HCT116 (cell line): ENCODE data around the gene TMEM109. TPM values are rescaled to one million over a fixed set of nuclear protein-coding genes. Genes with fewer than 3 reads are reported as not detected.

Experiments used
- ATAC-seq: fragments of 200-7000 bp; cut with Tn5 transposase; 2 replicates; pipeline ENCODE4 v1.9.1; 2020; ENCODE audit warnings: mild to moderate bottlenecking, moderate library complexity
- BruUV-seq: library from RNA; stranded (reverse); fragments of 400-500 nt; replicated peaks from 2 replicates; lab custom pipeline; 2021; lab: Mats Ljungman, UMichigan
- CTCF ChIA-PET: fragments of 300-600 bp; sonication (Branson Sonifier 250); formaldehyde crosslinking; loops from one replicate; lab custom pipeline; 2021; ENCODE audit warnings: antibody characterized with exemption; lab: Charles Lee
- POLR2A ChIA-PET: fragments of 300-600, 350-600 bp; sonication (Branson Sonifier 250); formaldehyde crosslinking; loops from one replicate; lab custom pipeline; 2021; ENCODE audit warnings: antibody characterized with exemption; lab: Charles Lee
- RAD21 ChIA-PET, 2 experiments: fragments of 300-600 bp; sonication (Branson Sonifier 250); formaldehyde crosslinking; loops; one replicate each; lab custom pipeline; 2023; ENCODE audit warnings: low total read pairs in 2 of 2; ENCODE audit not compliant: uncharacterized antibody in 2 of 2, unreplicated experiment in 2 of 2, low non-redundant PET in 1 of 2; lab: Charles Lee
- DNase-seq: peaks from one replicate; pipeline ENCODE4 v3.0.0-alpha.2; 2010; ENCODE audit warnings: low read depth, low spot score
- H2AFZ ChIP-seq: fragments of 200-600 bp; shearing (Covaris generic), sonication (generic); 2 replicates; pipeline ENCODE4 v1.6.1; 2017; ENCODE audit warnings: low read depth, mixed run types, mixed read lengths, antibody characterized with exemption, low read length; ENCODE audit not compliant: poor library complexity, severe bottlenecking
- H3K27ac ChIP-seq: 2 replicates; pipeline ENCODE4 v1.5.1; 2012; ENCODE audit warnings: low read depth, low read length
- H3K27me3 ChIP-seq: fragments of 200-600 bp; sonication (generic); 2 replicates; pipeline ENCODE4 v1.6.1; 2016; ENCODE audit warnings: mixed run types, low read length, mixed read lengths; ENCODE audit not compliant: insufficient read depth
- H3K36me3 ChIP-seq, 2 experiments: fragments of 200-500 bp in 1 of 2; fragments of 200-600 bp in 1 of 2; sonication (Bioruptor generic) in 1 of 2; sonication (generic) in 1 of 2; 2 replicates each; pipeline versions ENCODE4 v1.5.1 to v1.6.1; 2014 to 2016; ENCODE audit warnings: low read length in 2 of 2, inconsistent platforms in 1 of 2, mixed read lengths in 1 of 2, mixed run types in 1 of 2; ENCODE audit not compliant: insufficient read depth in 2 of 2, control insufficient read depth in 1 of 2
- H3K4me1 ChIP-seq, 2 experiments: fragments of 200-600 bp in 1 of 2; sonication (generic) in 1 of 2; 2 replicates each; pipeline versions ENCODE4 v1.5.1 to v1.6.1; 2012 to 2017; ENCODE audit warnings: low read length in 2 of 2, inconsistent platforms in 1 of 2, mild to moderate bottlenecking in 1 of 2, mixed read lengths in 1 of 2, mixed run types in 1 of 2, moderate library complexity in 1 of 2; ENCODE audit not compliant: insufficient read depth in 2 of 2, control insufficient read depth in 1 of 2
- H3K4me2 ChIP-seq: fragments of 200-600 bp; sonication (generic); 2 replicates; pipeline ENCODE4 v1.6.1; 2017; ENCODE audit warnings: mixed run types, low read length, mixed read lengths
- H3K4me3 ChIP-seq, 2 experiments: fragments of 200-600 bp in 1 of 2; sonication (generic) in 1 of 2; replicated peaks in 1 of 2; 2 replicates each; pipeline ENCODE4 v1.5.1; 2011 to 2016; ENCODE audit warnings: low read length in 2 of 2, control low read depth in 1 of 2, low read depth in 1 of 2, mild to moderate bottlenecking in 1 of 2, mixed read lengths in 1 of 2, mixed run types in 1 of 2
- H3K79me2 ChIP-seq: fragments of 200-600 bp; sonication (generic); 2 replicates; pipeline ENCODE4 v1.6.1; 2017; ENCODE audit warnings: mild to moderate bottlenecking, mixed run types, low read length, moderate library complexity, mixed read lengths; ENCODE audit not compliant: insufficient read depth
- H3K9ac ChIP-seq: fragments of 200-600 bp; sonication (generic); 2 replicates; pipeline ENCODE4 v1.6.1; 2016; ENCODE audit warnings: low read length, mixed read lengths
- H3K9me2 ChIP-seq: fragments of 200-600 bp; sonication (generic), shearing (Covaris generic); 2 replicates; pipeline ENCODE4 v1.6.1; 2017; ENCODE audit warnings: mixed run types, mild to moderate bottlenecking, moderate library complexity; ENCODE audit not compliant: insufficient read depth
- H3K9me3 ChIP-seq, 2 experiments: fragments of 200-500 bp in 1 of 2; fragments of 200-600 bp in 1 of 2; sonication (Bioruptor generic) in 1 of 2; sonication (generic) in 1 of 2; 2 replicates each; pipeline ENCODE4 v1.6.1; 2014 to 2017; ENCODE audit warnings: low read length in 2 of 2, mixed read lengths in 2 of 2, inconsistent platforms in 1 of 2, low read depth in 1 of 2, mild to moderate bottlenecking in 1 of 2, mixed run types in 1 of 2, moderate library complexity in 1 of 2; ENCODE audit not compliant: control insufficient read depth in 1 of 2, insufficient read depth in 1 of 2
- H4K20me1 ChIP-seq: fragments of 200-600 bp; sonication (generic), shearing (Covaris generic); 2 replicates; pipeline ENCODE4 v1.6.1; 2017; ENCODE audit warnings: mixed run types, mild to moderate bottlenecking, moderate library complexity; ENCODE audit not compliant: insufficient read depth
- CBX3 ChIP-seq: IDR thresholded peaks from 2 replicates; pipeline ENCODE4 v1.6.1; 2012; ENCODE audit warnings: low read depth
- ELF1 ChIP-seq: IDR thresholded peaks from 2 replicates; pipeline ENCODE4 v1.6.1; 2012; ENCODE audit warnings: low read depth, borderline replicate concordance
- intact Hi-C: fragments of 100-400 bp; cut with micrococcal nuclease; formaldehyde crosslinking; loops from 2 replicates; pipeline ENCODE4 v1.10.0; 2022
- total RNA-seq: library from RNA; stranded (reverse); gene quantifications from one replicate; pipeline ENCODE4 v1.2.1, GENCODE V29; 2021; ENCODE audit not compliant: unreplicated experiment
- TF ChIP-seq, protein P1 (sequence below): IDR thresholded peaks from 2 replicates; pipeline ENCODE4 v1.6.1; 2012
- TF ChIP-seq, protein P2 (sequence below): IDR thresholded peaks from 2 replicates; pipeline ENCODE4 v1.6.1; 2011; ENCODE audit warnings: mild to moderate bottlenecking, low read length, moderate library complexity; ENCODE audit not compliant: insufficient replicate concordance; ENCODE audit errors: extremely low read depth
- TF ChIP-seq, protein P3 (sequence below): IDR thresholded peaks from 2 replicates; pipeline ENCODE4 v1.6.1; 2012

TMEM109 gene
- total RNA-seq, 1 experiment from 2014 or later = 44.4 TPM

DNA sequence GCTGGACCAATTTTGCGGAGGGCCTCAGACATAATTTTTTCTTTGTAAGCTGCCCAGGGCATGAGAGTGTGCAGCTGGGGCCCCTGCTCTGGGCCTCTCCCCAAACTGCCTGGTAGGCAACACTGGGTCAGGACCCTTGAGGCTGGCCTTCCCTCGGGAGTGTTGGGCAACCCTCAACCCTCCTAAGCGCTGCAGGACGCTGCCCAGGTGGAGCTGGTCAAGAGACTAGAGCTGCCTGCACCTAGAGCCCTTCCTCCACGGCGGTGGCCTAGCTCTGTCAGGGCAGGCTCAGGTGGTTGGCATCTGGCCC lies 9.8 kb downstream of the TMEM109 start:
- Histone ChIP-seq H3K4me3 (peak overlapping the region; percentile 74 to 75), H3K4me1 (peaks cover 23 to 35% of the 10 kb centered on the region in 2 experiments), H3K9me2 (no peaks in the 10 kb centered on the region), H2AFZ (no peak overlapping the region), H3K27ac (peak overlapping the region; percentile 71; the same call in 1 of the 2 replicates), H3K79me2 (peaks cover 12% of the 10 kb centered on the region), H3K9me3 (no peaks in the 10 kb centered on the region), H3K36me3 (peaks cover 19 to 24% of the 10 kb centered on the region in 2 experiments; a peak in 3 of 4 replicates), H3K27me3 (no peaks in the 10 kb centered on the region)
- RAD21 ChIA-PET = no interaction called here
- CTCF ChIA-PET = interaction anchor here (1.5 kb wide), 1 partner anchor 24 kb away, joined by 5 read pairs; no protein-coding TSS in a partner anchor
- ATAC-seq = no peak; the same call in 1 of the 2 replicates
- DNase-seq = no peak
- POLR2A ChIA-PET = interaction anchor here (0.8 to 1.3 kb wide), 2 partner anchors 10 to 93 kb away, joined by 3 read pairs; partner anchors contain the start of gene TMEM109
- no TSS peak for BruUV-seq
- TF ChIP-seq, protein P1, sequence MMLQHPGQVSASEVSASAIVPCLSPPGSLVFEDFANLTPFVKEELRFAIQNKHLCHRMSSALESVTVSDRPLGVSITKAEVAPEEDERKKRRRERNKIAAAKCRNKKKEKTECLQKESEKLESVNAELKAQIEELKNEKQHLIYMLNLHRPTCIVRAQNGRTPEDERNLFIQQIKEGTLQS = no peak
- TF ChIP-seq CBX3 (no peak), ELF1 (no peak)
- TF ChIP-seq, protein P2, sequence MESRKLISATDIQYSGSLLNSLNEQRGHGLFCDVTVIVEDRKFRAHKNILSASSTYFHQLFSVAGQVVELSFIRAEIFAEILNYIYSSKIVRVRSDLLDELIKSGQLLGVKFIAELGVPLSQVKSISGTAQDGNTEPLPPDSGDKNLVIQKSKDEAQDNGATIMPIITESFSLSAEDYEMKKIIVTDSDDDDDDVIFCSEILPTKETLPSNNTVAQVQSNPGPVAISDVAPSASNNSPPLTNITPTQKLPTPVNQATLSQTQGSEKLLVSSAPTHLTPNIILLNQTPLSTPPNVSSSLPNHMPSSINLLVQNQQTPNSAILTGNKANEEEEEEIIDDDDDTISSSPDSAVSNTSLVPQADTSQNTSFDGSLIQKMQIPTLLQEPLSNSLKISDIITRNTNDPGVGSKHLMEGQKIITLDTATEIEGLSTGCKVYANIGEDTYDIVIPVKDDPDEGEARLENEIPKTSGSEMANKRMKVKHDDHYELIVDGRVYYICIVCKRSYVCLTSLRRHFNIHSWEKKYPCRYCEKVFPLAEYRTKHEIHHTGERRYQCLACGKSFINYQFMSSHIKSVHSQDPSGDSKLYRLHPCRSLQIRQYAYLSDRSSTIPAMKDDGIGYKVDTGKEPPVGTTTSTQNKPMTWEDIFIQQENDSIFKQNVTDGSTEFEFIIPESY = no peak
- TF ChIP-seq, protein P3, sequence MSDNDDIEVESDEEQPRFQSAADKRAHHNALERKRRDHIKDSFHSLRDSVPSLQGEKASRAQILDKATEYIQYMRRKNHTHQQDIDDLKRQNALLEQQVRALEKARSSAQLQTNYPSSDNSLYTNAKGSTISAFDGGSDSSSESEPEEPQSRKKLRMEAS = no peak
- TF ChIP-seq, all 23 proteins: peak for 0
- Histone ChIP-seq H3K4me2 (peak overlapping the region; percentile 92), H3K9ac (peak overlapping the region; percentile 77), H4K20me1 (no peaks in the 10 kb centered on the region; the same call in 1 of the 2 replicates)
- intact Hi-C loops = no loop called here
